ENCODE results near the gene LTB4R2. TPM values are rescaled to one million over a fixed set of nuclear protein-coding genes. Genes with fewer than 3 reads are reported as not detected.

The LTB4R2 gene
- total and polyA plus RNA-seq, 2 donors (not counting 1 experiment from before 2014, with no cell fraction given), result 10.7 to 11.7 TPM

DNA sequence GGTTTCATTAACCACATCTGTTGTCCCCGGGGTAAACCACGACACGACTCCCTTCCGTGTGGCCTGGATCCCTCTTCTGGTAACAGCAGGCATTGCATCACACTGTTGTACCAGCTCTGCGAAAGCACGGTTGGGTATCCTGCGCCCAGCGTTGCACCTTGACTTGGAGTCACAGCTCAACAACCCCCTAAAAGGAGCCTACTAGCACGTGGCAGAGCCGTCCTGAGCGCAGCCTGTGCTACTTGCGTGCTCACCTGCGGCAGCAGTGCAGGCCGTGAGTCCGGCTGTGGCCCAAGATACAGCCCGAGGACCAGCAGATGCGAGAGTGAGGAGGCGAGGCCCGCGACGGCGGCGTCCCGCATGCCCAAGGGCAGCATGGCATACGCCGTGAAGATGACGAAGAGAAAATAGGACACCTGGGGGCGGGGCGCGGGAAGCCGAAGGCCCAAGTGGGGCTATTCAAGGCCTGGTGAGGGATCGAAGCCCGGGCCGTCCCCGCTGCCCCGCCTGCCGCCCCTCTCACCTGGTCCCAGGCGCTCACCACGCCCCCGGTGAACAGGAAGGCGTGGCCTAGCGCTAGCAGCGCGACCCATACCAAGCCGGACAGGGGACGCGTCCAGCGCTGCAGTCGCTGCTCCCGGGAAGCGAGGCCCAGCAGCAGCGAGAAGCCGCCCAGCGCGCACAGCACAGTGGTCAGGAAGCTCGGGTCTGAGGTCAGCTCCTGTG is 22.5 kb downstream of the LTB4R2 start:
- 17% methylated on average over 56 of the region's 56 CpGs for WGBS (ENCODE audit: insufficient coverage)
- peak; percentile 95 for ATAC-seq (ENCODE audit: low read depth)
- peaks cover 0 to 33% (median 19%) of the 10 kb centered on the region in 4 experiments for H3K27me3 ChIP-seq (replicated peaks in 1 of 4; ENCODE audit: control extremely low read depth in 1 of 4, control insufficient read depth in 3 of 4, insufficient read depth in 4 of 4, low read length in 3 of 4)
- peaks cover 39% of the 10 kb centered on the region for H3K4me1 Mint-ChIP-seq
- H2AFZ ChIP-seq (ENCODE audit: insufficient read depth, low read depth, low read length, poor library complexity, severe bottlenecking), result peak overlapping the region; percentile 69
- CTCF ChIA-PET, result interaction anchor here (0.6 to 16.1 kb wide), 38 partner anchors 8 to 275 kb away, joined by 3 to 650 read pairs (median 5); partner anchors contain the start of genes CBLN3, CIDEB, DHRS1 and EMC9
- H3K9ac ChIP-seq (ENCODE audit: low read length), result peak overlapping the region; percentile 51
- peak; percentile 91 for DNase-seq
- peaks cover 0 to 15% of the 10 kb centered on the region in 2 experiments for H3K36me3 ChIP-seq (replicated peaks in 1 of 2; ENCODE audit: control extremely low read depth in 1 of 2, control insufficient read depth in 1 of 2, extremely low read depth in 1 of 2, insufficient read depth in 2 of 2, low read length in 1 of 2)
- POLR2A ChIA-PET, result interaction anchor here (0.7 to 3.5 kb wide), 9 partner anchors 21 to 109 kb away, joined by 3 to 42 read pairs (median 3); partner anchors contain the start of genes CBLN3, KHNYN and TINF2
- H3K27me3 Mint-ChIP-seq, result peaks cover 17% of the 10 kb centered on the region
- H3K79me2 ChIP-seq (ENCODE audit: control insufficient read depth, insufficient read depth, low read length), result peaks cover 4% of the 10 kb centered on the region
- peaks cover 0 to 9% (median 0%) of the 10 kb centered on the region in 3 donors for H3K9me3 ChIP-seq (ENCODE audit: control extremely low read depth in 1 of 3, control insufficient read depth in 2 of 3, insufficient read depth in 1 of 3, low read length in 2 of 3)
- H4K20me1 ChIP-seq (ENCODE audit: control insufficient read depth, insufficient read depth, low read length, poor library complexity, severe bottlenecking), result peaks cover 16% of the 10 kb centered on the region
- TF ChIP-seq, protein P1, sequence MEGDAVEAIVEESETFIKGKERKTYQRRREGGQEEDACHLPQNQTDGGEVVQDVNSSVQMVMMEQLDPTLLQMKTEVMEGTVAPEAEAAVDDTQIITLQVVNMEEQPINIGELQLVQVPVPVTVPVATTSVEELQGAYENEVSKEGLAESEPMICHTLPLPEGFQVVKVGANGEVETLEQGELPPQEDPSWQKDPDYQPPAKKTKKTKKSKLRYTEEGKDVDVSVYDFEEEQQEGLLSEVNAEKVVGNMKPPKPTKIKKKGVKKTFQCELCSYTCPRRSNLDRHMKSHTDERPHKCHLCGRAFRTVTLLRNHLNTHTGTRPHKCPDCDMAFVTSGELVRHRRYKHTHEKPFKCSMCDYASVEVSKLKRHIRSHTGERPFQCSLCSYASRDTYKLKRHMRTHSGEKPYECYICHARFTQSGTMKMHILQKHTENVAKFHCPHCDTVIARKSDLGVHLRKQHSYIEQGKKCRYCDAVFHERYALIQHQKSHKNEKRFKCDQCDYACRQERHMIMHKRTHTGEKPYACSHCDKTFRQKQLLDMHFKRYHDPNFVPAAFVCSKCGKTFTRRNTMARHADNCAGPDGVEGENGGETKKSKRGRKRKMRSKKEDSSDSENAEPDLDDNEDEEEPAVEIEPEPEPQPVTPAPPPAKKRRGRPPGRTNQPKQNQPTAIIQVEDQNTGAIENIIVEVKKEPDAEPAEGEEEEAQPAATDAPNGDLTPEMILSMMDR (IDR thresholded peaks at IDR 0.05), result peak; percentile 80
- TF ChIP-seq EZH2 (IDR thresholded peaks at IDR 0.05; ENCODE audit: borderline replicate concordance, insufficient read depth, low read depth, low read length, poor library complexity, severe bottlenecking), result no peak
- intact Hi-C loops (cut with micrococcal nuclease), result loop anchor here (1.0 to 10.0 kb wide), 7 partner anchors 8 to 342 kb away; partner anchors contain the start of genes LTB4R and RABGGTA
- H3K27ac Mint-ChIP-seq, result peak overlapping the region; percentile 76
- peak overlapping the region; percentile 93 for H3K4me3 Mint-ChIP-seq
- H3K4me1 ChIP-seq (ENCODE audit: control insufficient read depth in 2 of 2, insufficient read depth in 2 of 2, low read length in 2 of 2), result peaks cover 39 to 43% of the 10 kb centered on the region in 2 donors
- peak overlapping the region; percentile 88 for H3K4me2 ChIP-seq (replicated peaks; ENCODE audit: low read depth, low read length, poor library complexity, severe bottlenecking)
- H3K27ac ChIP-seq (ENCODE audit: low read length in 2 of 2), result no peak overlapping the region
- no peaks in the 10 kb centered on the region for H3K9me3 Mint-ChIP-seq (ENCODE audit: insufficient read depth)
- H3K4me3 ChIP-seq (ENCODE audit: control extremely low read depth in 1 of 5, extremely low read depth in 1 of 5, insufficient read depth in 1 of 5, low read depth in 2 of 5, low read length in 4 of 5), result peak overlapping the region in 4 of 5 experiments; percentile 37 to 67 (median 44)

Data from B cell (primary cell).